ENCODE measurements around the gene AATF.

GRCh38 chr17:37041932-37042331, 93.2 kb downstream of the AATF start:
- TF ChIP-seq CTCF (IDR thresholded peaks at IDR 0.05) = no peak
- TF ChIP-seq EZH2 (IDR thresholded peaks at IDR 0.05; ENCODE audit: borderline replicate concordance, insufficient read depth, low read depth, low read length, poor library complexity, severe bottlenecking) = no peak

All from B cell (primary cell).